ENCODE data around the gene SPATS2L.

DNA sequence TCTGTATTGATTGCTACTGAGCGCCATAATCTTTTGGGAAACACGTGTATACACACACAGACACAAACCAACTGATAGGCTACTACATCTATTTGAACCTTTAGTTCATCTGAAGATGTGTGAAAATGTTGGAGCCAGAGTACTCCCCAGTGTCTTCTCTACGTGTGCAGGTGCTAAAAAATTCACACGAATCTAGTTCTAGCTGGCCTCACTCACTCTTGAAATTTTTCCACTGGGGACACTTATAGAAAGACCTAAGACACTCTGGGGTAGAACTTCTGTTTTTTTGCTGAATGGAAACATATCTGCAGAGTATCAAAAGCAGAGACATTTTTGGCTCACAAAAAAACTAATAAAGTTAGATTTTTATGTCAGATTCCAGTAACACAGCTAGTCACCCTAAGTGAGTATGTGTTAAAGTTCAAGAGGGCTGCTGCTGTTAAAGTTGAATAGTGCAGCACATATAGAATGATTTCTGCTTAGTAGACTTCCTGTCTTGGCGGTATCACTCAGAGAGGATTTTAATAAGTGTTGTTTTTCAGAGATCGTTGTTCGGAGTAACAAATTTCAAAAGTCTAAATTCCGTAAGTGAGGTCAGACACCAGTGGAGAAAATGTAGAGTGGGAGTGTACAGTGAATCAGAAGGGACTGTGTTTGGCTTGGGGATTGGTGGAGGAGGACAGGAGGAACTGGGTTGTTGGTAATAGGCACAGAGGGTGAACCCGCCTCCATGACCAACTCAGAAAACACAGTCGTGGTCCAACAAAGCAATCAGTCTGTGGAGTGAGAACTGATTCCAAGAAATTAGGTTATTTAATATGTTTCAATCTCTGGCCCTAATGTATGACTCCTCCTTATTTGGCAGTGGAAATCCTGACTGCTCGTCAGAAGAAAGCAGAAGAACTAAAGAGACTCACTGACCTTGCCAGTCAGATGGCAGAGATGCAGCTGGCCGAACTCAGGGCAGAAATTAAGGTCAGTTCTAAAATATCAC lies 160.2 kb downstream of the SPATS2L start:
- TF ChIP-seq, protein P1, sequence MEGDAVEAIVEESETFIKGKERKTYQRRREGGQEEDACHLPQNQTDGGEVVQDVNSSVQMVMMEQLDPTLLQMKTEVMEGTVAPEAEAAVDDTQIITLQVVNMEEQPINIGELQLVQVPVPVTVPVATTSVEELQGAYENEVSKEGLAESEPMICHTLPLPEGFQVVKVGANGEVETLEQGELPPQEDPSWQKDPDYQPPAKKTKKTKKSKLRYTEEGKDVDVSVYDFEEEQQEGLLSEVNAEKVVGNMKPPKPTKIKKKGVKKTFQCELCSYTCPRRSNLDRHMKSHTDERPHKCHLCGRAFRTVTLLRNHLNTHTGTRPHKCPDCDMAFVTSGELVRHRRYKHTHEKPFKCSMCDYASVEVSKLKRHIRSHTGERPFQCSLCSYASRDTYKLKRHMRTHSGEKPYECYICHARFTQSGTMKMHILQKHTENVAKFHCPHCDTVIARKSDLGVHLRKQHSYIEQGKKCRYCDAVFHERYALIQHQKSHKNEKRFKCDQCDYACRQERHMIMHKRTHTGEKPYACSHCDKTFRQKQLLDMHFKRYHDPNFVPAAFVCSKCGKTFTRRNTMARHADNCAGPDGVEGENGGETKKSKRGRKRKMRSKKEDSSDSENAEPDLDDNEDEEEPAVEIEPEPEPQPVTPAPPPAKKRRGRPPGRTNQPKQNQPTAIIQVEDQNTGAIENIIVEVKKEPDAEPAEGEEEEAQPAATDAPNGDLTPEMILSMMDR (IDR thresholded peaks at IDR 0.05), result no peak
- TF ChIP-seq POLR2A (IDR thresholded peaks at IDR 0.05), result no peak
